K562 (cell line): Measurements from ENCODE around the gene SYF2. TPM values are rescaled to one million over a fixed set of nuclear protein-coding genes. Genes with fewer than 3 reads are reported as not detected.

ENCODE experiments used
- ARID1B ChIP-seq: fragments of 450-650 bp; IDR thresholded peaks from 2 replicates; pipeline ENCODE4 v1.6.1; 2016; ENCODE audit warnings: antibody characterized with exemption, mild to moderate bottlenecking, inconsistent platforms
- CCNT2 ChIP-seq: IDR thresholded peaks from 2 replicates; pipeline ENCODE4 v1.6.1; 2011; ENCODE audit warnings: borderline replicate concordance, low read depth, mild to moderate bottlenecking, moderate library complexity, mixed read lengths, low read length; ENCODE audit not compliant: insufficient read length; ENCODE audit errors: extremely low read depth
- DACH1 ChIP-seq: fragments of 450-650 bp; IDR thresholded peaks from 2 replicates; pipeline ENCODE4 v1.6.1; 2018; ENCODE audit not compliant: partially characterized antibody
- DPF2 ChIP-seq: fragments of 450-650 bp; IDR thresholded peaks from 2 replicates; pipeline ENCODE4 v1.6.1; 2016
- EGR1 ChIP-seq: fragments of 450-650 bp; conservative IDR thresholded peaks from 2 replicates; pipeline ENCODE4 v1.6.1; 2017; ENCODE audit warnings: mild to moderate bottlenecking
- GATA2 ChIP-seq: sonication (generic); formaldehyde crosslinking; IDR thresholded peaks from 2 replicates; pipeline ENCODE4 v1.4.0; 2020; ENCODE audit warnings: mild to moderate bottlenecking, missing genetic modification reagents
- HDAC1 ChIP-seq, 2 experiments: fragments of 450-650 bp; IDR thresholded peaks; 2 replicates each; pipeline ENCODE4 v1.6.1; 2016 to 2017; ENCODE audit warnings: inconsistent platforms in 1 of 2, mild to moderate bottlenecking in 1 of 2, moderate library complexity in 1 of 2
- HMGN3 ChIP-seq: IDR thresholded peaks from 2 replicates; pipeline ENCODE4 v1.6.1; 2011; ENCODE audit warnings: borderline replicate concordance, low read depth, mild to moderate bottlenecking, mixed read lengths, low read length; ENCODE audit not compliant: insufficient read length; ENCODE audit errors: extremely low read depth
- KDM1A ChIP-seq, 2 experiments: fragments of 450-650 bp; IDR thresholded peaks; 2 replicates each; pipeline ENCODE4 v1.6.1; 2016; ENCODE audit warnings: mild to moderate bottlenecking in 2 of 2
- MEIS2 ChIP-seq: fragments of 450-650 bp; IDR thresholded peaks from 2 replicates; pipeline ENCODE4 v1.6.1; 2014; ENCODE audit warnings: mild to moderate bottlenecking; ENCODE audit not compliant: partially characterized antibody
- MTA1 ChIP-seq: fragments of 450-650 bp; IDR thresholded peaks from 2 replicates; pipeline ENCODE4 v1.6.1; 2017; ENCODE audit warnings: borderline replicate concordance
- NCOA2 ChIP-seq, 2 experiments: fragments of 450-650 bp; IDR thresholded peaks; 2 replicates each; pipeline ENCODE4 v1.6.1; 2018; ENCODE audit warnings: mild to moderate bottlenecking in 2 of 2, moderate library complexity in 1 of 2; ENCODE audit not compliant: partially characterized antibody in 2 of 2
- NCOR1 ChIP-seq: fragments of 450-650 bp; IDR thresholded peaks from 2 replicates; pipeline ENCODE4 v1.6.1; 2016; ENCODE audit warnings: mild to moderate bottlenecking, moderate library complexity
- NFE2 ChIP-seq: IDR thresholded peaks from 2 replicates; pipeline ENCODE4 v1.6.1; 2014; ENCODE audit warnings: antibody characterized with exemption, low read depth
- SMARCA4 ChIP-seq: fragments of 450-650 bp; IDR thresholded peaks from 2 replicates; pipeline ENCODE4 v1.6.1; 2016
- SMARCC2 ChIP-seq: fragments of 450-650 bp; IDR thresholded peaks from 2 replicates; pipeline ENCODE4 v1.6.1; 2017; ENCODE audit warnings: antibody characterized with exemption, moderate library complexity, mild to moderate bottlenecking, low read depth
- ZBTB17 ChIP-seq: fragments of 450-650 bp; formaldehyde crosslinking; IDR thresholded peaks from 2 replicates; pipeline ENCODE4 v1.4.0; 2020; ENCODE audit warnings: mild to moderate bottlenecking
- ZC3H8 ChIP-seq: fragments of 450-650 bp; IDR thresholded peaks from 2 replicates; pipeline ENCODE4 v1.6.1; 2017
- ZEB2 ChIP-seq: fragments of 450-650 bp; IDR thresholded peaks from 2 replicates; pipeline ENCODE4 v1.6.1; 2016
- ZNF274 ChIP-seq: IDR thresholded peaks from 2 replicates; pipeline ENCODE4 v1.6.1; 2011; ENCODE audit warnings: low read depth, mild to moderate bottlenecking, low read length, moderate library complexity, borderline replicate concordance
- polyA plus RNA-seq, 8 experiments: library from polyadenylated mRNA; depleted of rRNA in 4 of 8; stranded (reverse) in 5 of 8; unstranded in 3 of 8; fragments of >200 nt; fragmentation: Nextera tagmentation in 2 of 8; fragmentation: Illumina TruSeq in 1 of 8; extraction: Ambion mirVana in 2 of 8; extraction: Trizol in 1 of 8; gene quantifications; 2 replicates each; pipeline versions ENCODE4 v1.2.1 to v1.2.3, GENCODE V29; 2011 to 2014; ENCODE audit warnings: inconsistent platforms in 1 of 8, missing spikeins in 1 of 8
- total RNA-seq, 7 experiments: library from RNA; depleted of rRNA in 6 of 7; stranded (reverse); fragments of >200 nt in 6 of 7; fragmentation: Illumina TruSeq in 2 of 7; extraction: Trizol in 2 of 7; gene quantifications; 2 replicates each; pipeline versions ENCODE4 v1.2.1 to v1.2.3, GENCODE V29; 2011 to 2021; ENCODE audit warnings: low replicate concordance in 1 of 7
- TF ChIP-seq, protein P1 (sequence below), 2 experiments: fragments of 450-650 bp; IDR thresholded peaks; 2 replicates each; pipeline ENCODE4 v1.6.1; 2018; ENCODE audit warnings: mild to moderate bottlenecking in 2 of 2, low read depth in 1 of 2; ENCODE audit not compliant: partially characterized antibody in 2 of 2
- TF ChIP-seq, protein P2 (sequence below), 3 experiments: fragments of 200-800 bp in 1 of 3; fragments of 250-450 bp in 1 of 3; fragments of 450-650 bp in 1 of 3; sonication (Bioruptor Pico) in 1 of 3; sonication (Bioruptor generic) in 1 of 3; formaldehyde crosslinking in 1 of 3; IDR thresholded peaks; 2 replicates each; pipeline versions ENCODE4 v1.6.1 to v1.8.0; 2016 to 2022; ENCODE audit warnings: mild to moderate bottlenecking in 2 of 3, missing genetic modification characterization in 2 of 3, missing compliant biosample characterization in 1 of 3, moderate library complexity in 1 of 3

SYF2 gene
- total and polyA plus RNA-seq, 9 of the 15 experiments (the other 6 are each of a cell fraction or from before 2014, with no cell fraction given) = 20.9 to 69.0 (median 43.2) TPM

DNA sequence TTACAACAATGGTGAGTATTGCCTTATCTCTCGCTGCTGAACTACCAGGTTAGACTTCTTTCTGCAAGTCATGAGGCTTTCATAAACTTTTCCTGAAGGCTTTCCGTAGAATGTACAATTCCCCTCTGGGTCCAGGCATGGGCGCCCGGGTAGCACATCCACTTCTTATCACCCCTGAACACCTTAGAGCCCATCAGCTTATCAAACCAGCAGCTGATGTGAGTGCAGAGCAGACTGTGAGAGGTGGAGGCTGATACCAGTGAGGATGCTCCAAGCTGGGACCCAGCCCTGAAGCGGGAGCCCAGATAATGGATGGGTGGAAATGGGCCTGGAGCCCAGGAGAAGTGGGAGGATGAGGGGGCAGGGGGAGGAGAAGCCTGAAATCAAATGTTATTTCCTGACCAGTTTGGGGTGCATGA lies 47.4 kb upstream of the SYF2 start (continued):
- TF ChIP-seq ARID1B = peak; percentile 97
- peak; percentile 54; the same call in 1 of the 2 replicates for TF ChIP-seq ZNF274
- peak; percentile 98 for TF ChIP-seq NCOR1
- peak; percentile 39 for TF ChIP-seq DACH1
- TF ChIP-seq DPF2 = peak; percentile 86; the same call in 1 of the 2 replicates
- peak; percentile 81 for TF ChIP-seq ZEB2
- TF ChIP-seq SMARCA4 = peak; percentile 92
- peak; percentile 92 to 94 for TF ChIP-seq KDM1A (IDR thresholded peaks at IDR 0.05)
- TF ChIP-seq ZC3H8 = peak; percentile 21; the same call in 1 of the 2 replicates
- TF ChIP-seq, protein P1, sequence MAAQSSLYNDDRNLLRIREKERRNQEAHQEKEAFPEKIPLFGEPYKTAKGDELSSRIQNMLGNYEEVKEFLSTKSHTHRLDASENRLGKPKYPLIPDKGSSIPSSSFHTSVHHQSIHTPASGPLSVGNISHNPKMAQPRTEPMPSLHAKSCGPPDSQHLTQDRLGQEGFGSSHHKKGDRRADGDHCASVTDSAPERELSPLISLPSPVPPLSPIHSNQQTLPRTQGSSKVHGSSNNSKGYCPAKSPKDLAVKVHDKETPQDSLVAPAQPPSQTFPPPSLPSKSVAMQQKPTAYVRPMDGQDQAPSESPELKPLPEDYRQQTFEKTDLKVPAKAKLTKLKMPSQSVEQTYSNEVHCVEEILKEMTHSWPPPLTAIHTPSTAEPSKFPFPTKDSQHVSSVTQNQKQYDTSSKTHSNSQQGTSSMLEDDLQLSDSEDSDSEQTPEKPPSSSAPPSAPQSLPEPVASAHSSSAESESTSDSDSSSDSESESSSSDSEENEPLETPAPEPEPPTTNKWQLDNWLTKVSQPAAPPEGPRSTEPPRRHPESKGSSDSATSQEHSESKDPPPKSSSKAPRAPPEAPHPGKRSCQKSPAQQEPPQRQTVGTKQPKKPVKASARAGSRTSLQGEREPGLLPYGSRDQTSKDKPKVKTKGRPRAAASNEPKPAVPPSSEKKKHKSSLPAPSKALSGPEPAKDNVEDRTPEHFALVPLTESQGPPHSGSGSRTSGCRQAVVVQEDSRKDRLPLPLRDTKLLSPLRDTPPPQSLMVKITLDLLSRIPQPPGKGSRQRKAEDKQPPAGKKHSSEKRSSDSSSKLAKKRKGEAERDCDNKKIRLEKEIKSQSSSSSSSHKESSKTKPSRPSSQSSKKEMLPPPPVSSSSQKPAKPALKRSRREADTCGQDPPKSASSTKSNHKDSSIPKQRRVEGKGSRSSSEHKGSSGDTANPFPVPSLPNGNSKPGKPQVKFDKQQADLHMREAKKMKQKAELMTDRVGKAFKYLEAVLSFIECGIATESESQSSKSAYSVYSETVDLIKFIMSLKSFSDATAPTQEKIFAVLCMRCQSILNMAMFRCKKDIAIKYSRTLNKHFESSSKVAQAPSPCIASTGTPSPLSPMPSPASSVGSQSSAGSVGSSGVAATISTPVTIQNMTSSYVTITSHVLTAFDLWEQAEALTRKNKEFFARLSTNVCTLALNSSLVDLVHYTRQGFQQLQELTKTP (IDR thresholded peaks at IDR 0.05; ENCODE audit: low read depth in 1 of 2, partially characterized antibody in 2 of 2) = peak in 1 of 2 experiments; percentile 36
- TF ChIP-seq NCOA2 (IDR thresholded peaks at IDR 0.05; ENCODE audit: partially characterized antibody in 2 of 2) = peak; percentile 42
- peak; percentile 83 for TF ChIP-seq SMARCC2
- TF ChIP-seq ZBTB17 = peak; percentile 94
- peak; percentile 87 for TF ChIP-seq CCNT2
- peak in 1 of 2 experiments; percentile 78; a peak in 1 of 4 replicates for TF ChIP-seq HDAC1 (IDR thresholded peaks at IDR 0.05)
- TF ChIP-seq HMGN3 = peak; percentile 83
- TF ChIP-seq MTA1 = peak; percentile 80
- peak; percentile 92 for TF ChIP-seq GATA2
- TF ChIP-seq MEIS2 = peak; percentile 52
- TF ChIP-seq, protein P2, sequence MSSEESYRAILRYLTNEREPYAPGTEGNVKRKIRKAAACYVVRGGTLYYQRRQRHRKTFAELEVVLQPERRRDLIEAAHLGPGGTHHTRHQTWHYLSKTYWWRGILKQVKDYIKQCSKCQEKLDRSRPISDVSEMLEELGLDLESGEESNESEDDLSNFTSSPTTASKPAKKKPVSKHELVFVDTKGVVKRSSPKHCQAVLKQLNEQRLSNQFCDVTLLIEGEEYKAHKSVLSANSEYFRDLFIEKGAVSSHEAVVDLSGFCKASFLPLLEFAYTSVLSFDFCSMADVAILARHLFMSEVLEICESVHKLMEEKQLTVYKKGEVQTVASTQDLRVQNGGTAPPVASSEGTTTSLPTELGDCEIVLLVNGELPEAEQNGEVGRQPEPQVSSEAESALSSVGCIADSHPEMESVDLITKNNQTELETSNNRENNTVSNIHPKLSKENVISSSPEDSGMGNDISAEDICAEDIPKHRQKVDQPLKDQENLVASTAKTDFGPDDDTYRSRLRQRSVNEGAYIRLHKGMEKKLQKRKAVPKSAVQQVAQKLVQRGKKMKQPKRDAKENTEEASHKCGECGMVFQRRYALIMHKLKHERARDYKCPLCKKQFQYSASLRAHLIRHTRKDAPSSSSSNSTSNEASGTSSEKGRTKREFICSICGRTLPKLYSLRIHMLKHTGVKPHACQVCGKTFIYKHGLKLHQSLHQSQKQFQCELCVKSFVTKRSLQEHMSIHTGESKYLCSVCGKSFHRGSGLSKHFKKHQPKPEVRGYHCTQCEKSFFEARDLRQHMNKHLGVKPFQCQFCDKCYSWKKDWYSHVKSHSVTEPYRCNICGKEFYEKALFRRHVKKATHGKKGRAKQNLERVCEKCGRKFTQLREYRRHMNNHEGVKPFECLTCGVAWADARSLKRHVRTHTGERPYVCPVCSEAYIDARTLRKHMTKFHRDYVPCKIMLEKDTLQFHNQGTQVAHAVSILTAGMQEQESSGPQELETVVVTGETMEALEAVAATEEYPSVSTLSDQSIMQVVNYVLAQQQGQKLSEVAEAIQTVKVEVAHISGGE (CRISPR knock-in tag; IDR thresholded peaks at IDR 0.05) = peak in 1 of 3 experiments; percentile 58; a peak in 2 of 6 replicates
- TF ChIP-seq EGR1 = peak; percentile 84
- peak; percentile 62 for TF ChIP-seq NFE2
